Measurements from ENCODE around the gene FBXW11.
A peak's percentile ranks its signal among the peaks of the same experiment; 100 is the strongest.
"Not testable (repeated sequence)": the region's sequence is repeated elsewhere in the genome, so short reads cannot be mapped to it uniquely, and the experiment has no call there.

FBXW11 gene

DNA sequence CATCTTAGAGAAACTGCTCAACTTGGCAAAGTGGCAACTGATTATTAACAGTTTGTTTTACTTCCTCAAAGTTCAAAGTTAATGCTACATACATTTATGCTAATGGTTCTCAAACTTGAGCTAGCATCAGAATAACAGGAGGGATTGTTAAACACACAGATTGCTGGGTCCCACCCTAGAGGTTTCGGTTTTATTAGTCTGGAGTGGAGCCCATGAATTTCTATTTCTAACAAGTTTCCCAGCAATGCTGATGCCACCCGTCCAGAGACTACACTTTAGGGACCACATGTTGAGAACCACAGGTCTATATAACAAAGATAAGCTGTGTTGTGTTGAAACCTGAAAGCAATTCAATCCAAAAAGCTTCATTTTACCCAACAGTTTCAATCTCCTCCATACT lies 95.3 kb downstream of the FBXW11 start:
- DNase-seq (ENCODE audit: low read depth) = no peak

DNA sequence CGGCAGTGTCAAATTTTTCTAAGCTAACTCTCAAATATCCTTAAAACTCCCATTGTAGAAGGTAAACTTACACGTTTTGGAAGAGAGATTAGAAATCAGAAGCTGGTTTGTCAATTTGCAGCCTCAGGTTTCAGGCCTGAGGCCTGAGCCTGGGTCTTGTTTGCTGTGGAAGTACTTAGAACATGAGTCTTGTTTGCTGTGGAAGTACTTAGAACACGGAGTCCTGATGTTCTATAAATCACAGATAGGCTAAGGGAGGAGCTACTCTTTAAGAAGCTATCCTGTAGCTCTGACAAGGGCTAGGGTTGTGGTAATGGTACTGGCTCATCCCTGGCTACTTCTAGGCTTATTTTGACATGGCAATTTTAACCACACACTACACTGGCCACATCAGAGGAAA lies 97.8 kb downstream of the FBXW11 start:
- no peak for DNase-seq (ENCODE audit: low read depth)

DNA sequence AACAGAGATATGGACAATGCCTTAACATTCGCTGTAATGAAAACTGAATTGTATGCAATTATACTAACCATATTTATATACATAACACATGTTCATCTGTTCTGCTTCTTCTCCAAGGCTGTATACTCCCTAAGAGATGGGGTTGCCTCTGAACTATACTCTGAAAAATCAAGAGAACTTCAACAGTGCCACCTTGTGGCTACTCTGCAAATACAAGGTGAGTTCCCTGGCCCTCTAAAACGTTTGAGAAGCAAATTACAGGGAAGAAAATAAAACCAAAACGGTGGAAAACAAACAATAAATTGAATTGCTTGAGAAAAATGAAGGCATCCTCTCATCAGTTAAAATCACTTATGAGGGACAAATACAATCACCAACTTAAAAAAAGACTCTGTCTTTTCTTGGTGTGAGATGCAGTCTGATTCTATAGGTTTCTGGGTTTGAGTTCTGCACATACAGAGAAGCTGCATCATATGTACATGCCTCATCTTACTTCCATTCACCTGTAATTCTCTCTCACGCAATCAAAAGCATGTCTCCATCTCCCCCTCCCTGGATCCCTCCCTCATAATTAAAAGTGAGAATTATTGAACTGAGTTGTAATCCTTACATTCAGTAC lies 98.6 kb downstream of the FBXW11 start:
- peak; percentile 53 for DNase-seq (ENCODE audit: low read depth)

DNA sequence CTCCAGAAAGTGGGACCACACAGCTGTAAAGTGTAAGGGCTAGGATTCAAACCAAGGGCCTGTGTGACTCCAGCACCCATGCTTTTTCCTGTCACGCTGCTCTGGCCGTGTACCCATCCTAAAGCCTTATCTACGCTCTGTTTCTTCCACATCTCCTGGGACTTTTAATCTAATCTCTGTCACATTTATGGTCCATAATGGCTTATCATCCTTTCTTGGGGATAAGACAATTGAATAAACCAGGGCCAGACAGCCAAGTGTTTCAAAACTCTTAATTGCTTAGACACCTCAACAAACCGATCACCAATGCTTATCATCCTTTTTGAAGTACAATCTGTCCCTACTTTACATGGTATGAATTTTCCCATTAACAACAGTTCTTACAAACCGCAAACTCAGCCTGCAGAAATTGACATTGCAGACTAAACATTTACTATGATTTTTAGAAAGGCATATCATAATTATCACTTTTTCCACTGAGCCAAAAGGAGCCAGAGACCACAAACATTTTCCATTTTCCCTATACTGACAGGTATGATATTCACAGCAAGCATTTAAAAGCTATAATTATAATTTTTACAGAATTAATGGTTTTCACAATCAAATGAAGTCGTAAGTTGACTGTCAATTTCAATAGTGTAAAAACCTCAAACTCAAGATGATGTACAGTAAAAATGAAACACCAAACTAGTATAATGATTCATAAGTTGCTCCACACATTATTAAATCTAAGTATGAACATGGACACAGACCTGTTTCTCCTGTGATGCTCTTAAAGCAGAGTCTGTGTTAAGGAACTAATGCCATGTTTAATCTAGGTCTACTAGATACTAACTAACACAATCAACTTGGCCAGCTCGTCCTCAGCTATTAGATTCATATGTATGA lies 99.5 kb downstream of the FBXW11 start:
- DNase-seq (ENCODE audit: low read depth) = no peak

DNA sequence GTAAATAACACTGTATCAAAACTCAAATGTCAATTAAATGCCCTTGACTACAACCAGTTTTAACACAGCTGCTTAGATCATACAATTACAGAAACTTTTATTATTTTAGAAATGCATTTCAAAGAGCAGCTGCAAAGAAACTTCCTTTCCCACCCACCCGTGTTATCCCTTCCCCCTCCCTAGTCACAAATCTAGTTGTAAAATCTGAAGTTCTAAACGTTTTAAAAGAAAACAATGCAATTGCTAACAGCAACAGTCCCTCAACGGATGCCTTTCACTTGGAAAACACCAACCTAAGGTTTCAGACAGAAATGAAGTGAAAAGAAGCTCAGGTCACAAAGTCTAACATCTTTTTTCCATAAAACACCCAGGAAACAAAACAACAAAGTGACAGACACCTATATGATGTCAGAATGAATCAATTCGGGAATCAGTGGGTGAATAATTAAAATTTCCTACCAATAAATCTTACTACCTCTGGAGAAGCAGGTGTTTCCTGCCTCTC lies 100.3 kb downstream of the FBXW11 start:
- DNase-seq (ENCODE audit: low read depth) = no peak

DNA sequence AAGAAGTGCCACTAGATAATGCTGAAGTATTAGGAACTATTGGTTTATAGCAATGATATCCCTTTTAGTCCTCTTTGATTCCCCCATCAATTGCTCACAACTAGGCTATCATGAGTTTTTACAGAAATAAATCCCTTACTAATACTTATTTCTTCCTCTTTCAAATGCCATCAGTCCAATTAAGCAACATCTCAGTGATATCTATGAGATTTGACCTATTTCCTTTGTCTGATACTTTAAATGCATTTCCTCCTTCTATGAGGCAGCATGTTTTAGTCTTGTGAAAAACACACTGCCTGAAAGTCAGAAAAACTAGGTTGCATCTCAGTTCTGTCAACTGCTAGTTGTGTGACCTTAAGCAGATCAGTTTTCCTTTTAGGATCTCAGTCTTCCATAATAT lies 101.6 kb downstream of the FBXW11 start:
- no peak for DNase-seq (ENCODE audit: low read depth)

DNA sequence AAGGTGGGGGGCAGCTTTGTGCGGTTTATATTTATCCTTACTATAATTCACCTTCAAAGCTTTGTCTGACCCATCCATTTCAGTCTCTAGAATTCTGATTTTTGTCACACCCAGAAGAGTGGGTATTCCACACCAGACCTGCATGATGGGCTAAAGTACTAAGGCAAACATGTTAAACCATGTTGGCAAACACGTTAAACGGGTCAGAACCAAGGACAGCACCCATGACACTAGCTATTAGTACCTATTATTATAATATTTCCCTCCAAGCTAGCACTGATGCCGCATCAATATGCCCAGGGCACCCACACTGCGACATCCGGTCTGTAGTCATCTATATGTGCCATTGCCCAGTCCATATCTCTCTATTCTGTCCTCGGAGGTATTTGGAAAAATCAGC lies 104.7 kb downstream of the FBXW11 start:
- no peak for DNase-seq (ENCODE audit: low read depth)

DNA sequence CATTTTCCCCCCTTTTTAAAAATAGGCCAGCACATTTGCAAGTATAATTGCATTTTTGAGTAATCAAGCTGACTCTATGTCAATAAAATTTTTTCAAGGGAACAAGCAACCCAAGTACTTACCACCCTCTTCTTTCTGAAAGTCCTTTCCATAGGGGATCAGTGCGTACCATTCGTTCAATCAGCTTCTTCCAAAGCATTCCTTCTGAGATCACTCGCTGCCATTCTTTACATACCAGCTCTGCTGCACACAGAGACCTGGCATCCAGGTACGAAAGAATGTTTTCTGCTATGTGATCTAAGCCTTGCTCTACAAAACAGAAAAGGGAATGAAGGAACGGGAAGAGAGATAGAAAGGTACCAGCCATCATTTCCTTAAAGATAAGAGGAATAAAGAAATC lies 106.6 kb downstream of the FBXW11 start:
- DNase-seq (ENCODE audit: low read depth) = no peak

DNA sequence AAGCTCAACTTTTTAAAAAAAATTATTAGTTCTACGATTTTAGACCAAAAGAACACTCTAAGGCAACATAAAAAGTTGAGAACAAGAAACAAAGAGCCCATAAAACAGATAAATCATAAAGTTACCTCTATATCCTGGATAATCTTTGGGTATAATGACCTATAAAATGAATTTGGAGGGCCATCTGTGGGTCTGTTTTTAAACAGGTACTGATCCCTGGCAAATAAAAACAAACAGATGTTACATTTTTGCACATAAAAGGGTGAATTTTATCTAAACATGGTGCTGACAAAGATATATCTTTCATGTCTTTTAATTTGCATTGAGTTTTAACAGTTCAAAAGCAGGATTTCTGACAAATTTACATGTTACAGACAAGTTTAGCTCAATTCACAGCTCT lies 107.6 kb downstream of the FBXW11 start:
- no peak for DNase-seq (ENCODE audit: low read depth)

DNA sequence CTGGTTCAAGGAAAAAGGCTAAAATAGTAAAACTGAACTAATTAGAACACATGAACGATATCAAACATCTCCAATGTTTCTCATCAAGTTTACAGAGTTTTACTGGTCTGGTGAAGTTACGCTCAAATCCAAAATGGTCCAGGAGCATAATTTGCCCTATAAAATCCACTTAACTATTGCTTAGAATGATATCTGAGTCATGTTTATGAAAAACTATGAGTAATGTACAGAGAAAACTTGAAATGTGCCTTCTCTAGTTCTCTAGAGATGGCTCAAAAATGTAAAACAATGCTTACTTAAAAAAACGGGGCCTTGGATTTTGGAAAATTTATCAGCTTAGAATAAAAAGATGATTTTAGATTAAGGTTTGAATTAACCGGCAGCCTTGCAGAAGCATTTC lies 108.1 kb downstream of the FBXW11 start:
- DNase-seq (ENCODE audit: low read depth) = no peak

DNA sequence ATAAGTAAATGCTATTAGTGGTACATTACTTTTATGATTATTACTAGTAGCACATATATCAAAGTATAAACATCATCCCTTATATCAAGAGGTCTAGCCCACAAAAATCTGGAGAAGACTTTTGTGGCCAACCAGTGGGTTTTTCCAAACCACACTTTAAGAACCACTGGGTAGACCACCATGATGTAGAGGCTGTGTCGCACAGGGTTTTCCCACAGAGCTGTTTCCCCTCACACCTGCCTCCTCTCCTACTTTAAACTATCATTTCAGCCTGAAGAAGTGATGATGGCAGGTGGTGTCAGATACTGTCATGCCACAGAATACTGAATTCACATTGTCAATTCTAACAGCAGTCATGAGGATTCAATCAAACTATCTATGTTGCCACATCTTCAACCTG lies 109.2 kb downstream of the FBXW11 start:
- DNase-seq (ENCODE audit: low read depth) = no peak

DNA sequence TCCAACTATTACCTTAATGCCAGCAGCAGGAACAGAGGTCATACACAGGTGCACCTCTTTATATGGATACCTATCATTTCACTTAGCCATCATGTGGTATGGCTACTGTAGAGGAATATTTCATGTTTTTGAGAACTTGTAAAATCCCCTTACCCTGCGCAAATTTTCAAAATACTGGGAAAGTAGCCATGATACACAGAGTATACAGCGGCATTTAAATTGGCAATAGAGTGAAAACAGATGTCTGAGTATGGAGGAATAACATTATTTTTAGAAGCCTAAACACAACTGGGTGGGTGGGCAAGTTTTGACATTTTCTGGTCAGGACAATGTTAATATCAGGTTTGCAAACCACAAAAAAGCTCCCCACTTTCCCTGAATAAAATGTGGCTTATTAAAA lies 111.4 kb downstream of the FBXW11 start:
- DNase-seq (ENCODE audit: low read depth) = no peak

DNA sequence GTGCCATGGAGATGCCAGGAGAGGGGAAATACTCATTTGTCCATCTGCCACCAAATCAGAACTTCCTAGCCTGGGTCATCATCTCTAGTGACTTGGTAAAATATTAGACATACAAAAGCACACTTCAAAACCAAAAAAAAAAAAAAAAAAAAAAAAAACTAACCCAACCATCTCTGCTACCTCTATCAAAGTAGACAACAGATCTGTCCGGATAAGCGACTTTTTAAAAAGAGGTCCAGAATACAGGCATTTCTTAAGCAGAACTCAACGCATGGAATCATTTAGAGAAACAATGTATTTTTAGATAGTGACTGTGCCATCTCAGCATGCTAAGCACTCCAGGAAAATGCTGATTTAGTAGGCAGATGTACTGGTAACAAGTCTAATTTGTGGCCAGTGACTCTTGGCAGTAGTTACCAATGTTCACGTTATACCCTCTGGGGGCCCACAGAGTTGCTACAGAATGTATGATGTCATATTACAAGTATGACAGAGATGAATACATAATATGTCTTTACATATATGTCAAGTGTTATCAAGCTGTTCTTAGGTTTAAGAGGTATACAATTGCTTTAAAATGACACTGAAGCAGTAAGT lies 113.0 kb downstream of the FBXW11 start:
- DNase-seq (ENCODE audit: low read depth) = no peak

DNA sequence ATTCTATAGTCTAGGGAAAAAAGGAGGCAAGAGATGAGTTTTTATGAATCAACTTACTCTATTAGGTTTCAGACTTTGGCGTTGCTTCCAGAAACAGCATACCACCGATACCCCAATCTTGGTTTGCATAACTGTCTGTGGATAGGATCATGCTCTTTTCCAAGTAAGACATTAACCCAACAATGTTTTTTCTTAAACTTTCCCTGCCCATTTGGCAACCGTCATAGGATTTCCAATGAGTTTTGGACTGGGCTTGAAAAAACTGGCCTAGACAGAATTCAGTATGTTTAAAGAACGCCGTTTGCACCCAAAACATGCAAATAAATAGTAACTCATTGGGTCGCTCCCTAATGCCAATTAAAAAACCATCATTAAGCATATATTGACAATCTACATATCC lies 114.8 kb downstream of the FBXW11 start:
- DNase-seq (ENCODE audit: low read depth) = no peak

DNA sequence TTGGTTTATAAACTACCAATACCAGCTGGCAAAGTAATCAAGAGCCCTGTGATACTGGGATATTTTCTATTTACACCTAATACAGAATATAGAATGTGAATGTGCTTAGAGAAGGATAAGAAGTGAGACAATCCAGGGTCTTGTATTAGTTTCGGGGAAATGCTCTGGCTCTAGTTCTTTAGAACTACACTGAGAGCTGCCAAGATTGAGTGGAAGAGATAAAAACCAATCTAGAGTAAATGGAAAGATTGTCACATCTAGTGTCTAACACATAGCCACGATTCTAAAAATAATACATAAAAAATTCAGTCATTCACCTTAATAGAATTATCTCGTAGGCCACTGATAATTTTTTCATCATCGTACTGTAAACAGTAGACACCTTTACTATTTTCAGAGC lies 115.3 kb downstream of the FBXW11 start:
- DNase-seq (ENCODE audit: low read depth) = no peak

DNA sequence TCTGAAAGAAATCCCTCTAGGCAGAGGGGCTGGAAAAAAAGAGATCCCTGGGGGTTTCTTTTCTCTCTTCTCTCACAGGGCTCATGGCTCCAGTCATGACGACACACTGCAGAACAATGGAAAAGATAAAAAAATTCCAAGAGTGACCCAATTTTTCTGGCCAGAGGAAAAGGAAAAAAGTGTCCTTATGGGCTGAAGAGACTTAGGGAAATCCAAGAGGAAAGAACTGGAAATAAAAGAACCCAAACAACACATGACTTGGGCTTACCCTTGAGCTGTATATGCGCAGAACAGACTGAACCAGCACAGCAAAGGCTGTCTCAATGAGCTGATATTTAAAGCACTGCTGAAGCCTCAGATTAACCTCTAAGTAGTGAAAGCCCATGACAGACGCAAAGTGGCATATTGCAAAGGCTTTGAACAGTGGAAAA lies 118.4 kb downstream of the FBXW11 start:
- DNase-seq (ENCODE audit: low read depth) = no peak

DNA sequence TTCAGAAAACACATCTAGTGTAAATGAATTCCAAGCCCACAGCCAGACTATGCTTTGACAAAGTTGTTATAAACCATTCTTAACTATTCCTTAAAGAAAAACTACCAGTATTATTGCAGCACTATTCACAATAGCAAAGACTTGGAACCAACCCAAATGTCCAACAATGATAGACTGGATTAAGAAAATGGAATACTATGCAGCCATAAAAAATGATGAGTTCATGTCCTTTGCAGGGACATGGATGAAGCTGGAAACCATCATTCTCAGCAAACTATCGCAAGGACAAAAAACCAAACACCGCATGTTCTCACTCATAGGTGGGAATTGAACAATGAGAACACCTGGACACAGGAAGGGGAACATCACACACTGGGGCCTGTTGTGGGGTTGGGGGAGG lies 120.4 kb downstream of the FBXW11 start:
- not testable (repeated sequence) for DNase-seq (ENCODE audit: low read depth)

DNA sequence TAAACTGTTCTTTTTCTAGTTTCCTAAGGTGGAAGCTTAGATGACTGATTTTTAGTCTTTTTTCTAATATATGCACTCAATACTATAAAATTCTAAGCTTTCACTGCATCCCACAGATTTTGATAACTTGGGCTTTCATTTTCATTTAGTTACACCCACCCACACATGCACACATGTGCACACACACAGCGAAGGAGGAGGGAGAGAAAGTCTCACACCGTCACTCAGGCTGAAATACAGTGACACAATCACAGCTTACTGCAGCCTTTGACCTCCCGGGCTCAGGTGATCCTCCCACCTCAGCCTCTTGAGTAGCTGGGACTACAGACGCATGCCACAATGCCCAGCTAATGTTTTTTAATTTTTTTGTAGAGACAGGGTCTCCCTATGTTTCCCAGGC lies 124.3 kb downstream of the FBXW11 start:
- peak; percentile 17 for DNase-seq (ENCODE audit: low read depth)

DNA sequence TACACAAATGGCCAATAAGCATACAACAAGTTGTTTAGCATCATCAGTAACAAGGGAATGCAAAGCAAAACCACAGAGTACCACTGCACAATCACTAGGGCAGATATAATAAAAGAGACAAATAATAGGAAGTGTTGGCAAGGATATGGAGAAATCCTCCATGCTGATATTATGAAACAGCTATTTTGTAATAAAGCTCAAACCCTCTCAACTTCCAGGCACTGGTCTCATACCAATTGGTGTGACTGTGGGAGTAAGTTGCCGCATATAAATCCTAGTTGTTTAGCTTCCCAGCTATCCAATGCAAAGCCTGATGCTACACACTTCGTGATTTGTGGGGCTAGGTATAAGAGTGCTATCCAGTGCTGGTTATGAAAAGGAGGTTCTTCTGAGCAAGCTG lies 132.2 kb downstream of the FBXW11 start:
- DNase-seq (ENCODE audit: low read depth) = no peak

DNA sequence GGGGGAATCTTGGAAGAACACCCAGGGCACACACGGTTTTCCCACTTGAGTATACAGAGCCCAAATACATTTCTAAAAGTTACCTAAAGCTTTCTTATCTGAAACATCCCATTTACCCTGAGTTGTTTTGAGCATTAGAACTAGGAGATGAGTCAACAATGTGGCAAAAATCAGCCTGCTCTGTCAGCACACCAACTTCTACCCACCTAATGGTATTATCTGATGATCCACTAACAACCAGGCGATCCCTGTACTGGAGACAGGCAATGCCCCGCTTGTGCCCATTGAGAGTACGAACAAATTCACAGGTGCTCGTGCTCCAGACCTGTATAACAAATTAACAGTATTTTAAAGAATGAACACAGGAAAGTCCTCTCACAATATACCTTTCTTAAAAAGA lies 133.8 kb downstream of the FBXW11 start:
- no peak for DNase-seq (ENCODE audit: low read depth)

DNA sequence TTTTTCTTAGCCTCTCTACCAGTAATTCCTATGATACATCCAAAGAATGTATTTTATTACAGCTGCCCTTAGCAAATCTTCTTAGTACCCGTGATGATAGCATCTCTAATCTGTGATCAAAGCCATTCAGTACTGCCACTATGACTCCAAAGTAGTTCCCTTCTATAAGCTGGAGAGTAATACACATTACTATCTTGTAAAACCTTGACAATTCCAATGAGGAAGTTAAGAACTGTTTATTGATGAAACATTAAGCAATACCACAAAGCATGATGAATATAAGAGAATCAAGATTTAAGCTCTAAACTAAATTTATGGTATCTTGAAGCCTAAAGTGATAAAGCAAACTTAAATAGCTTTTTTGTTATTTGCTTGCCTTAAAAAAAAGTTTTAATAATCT lies 134.7 kb downstream of the FBXW11 start:
- DNase-seq (ENCODE audit: low read depth) = no peak

DNA sequence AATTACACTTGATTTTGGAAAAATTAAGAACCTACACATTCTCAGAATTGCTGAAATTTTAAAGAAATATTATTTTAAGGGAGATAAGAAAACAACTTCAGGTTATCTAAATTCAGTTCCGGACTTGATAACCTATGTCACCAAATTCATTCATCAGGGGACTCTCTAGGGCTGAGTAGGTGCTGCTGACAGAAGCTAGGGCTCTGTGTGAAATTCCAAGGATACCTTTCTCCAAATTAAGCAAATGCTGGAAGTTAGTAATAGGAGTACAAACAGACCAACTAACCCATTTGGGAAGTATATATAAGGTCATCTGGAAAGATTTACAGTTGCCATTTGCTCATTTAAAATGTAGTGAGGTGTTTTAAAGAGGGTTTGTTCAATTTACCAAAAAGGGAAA lies 136.5 kb downstream of the FBXW11 start:
- no peak for DNase-seq (ENCODE audit: low read depth)

DNA sequence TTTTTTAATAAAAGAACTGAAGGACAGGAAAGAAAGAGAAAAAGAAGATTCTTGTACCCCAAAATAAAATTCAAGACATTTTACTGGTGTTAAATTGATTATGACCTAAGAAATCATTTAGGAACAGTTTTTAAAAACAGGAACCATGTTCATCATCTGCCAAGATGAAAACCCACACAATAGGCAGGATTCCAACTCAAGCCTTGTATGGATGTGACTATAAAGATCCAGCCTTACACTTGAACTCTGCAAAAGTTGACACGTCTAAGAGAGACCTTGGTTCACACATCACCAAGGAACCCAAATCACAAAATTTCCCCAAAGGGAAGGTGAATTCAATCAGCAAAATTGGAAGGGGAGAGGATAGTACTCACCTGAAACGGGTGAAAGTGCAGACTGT lies 138.2 kb downstream of the FBXW11 start:
- DNase-seq (ENCODE audit: low read depth) = no peak
